AG09319 (cell line): Measurements from ENCODE around the gene FAM72B.
"Not testable (repeated sequence)": the region's sequence is repeated elsewhere in the genome, so short reads cannot be mapped to it uniquely, and the experiment has no call there.

Experiments
- DNase-seq: peaks from one replicate; pipeline ENCODE4 v3.0.0-alpha.2; 2010; ENCODE audit warnings: low read depth; ENCODE audit errors: extremely low read depth

Gene FAM72B

GRCh38 chr1:121200985-121201981, 17.1 kb upstream of the FAM72B start:
- DNase-seq = not testable (repeated sequence)

GRCh38 chr1:121200232-121200631, 16.1 kb upstream of the FAM72B start:
- not testable (repeated sequence) for DNase-seq

- not testable (repeated sequence) for DNase-seq
Observed at GRCh38 chr1:121199763-121200162, 15.6 kb upstream of the FAM72B start.

GRCh38 chr1:121197095-121197882, 13.1 kb upstream of the FAM72B start:
- not testable (repeated sequence) for DNase-seq

- DNase-seq = not testable (repeated sequence)
Observed at GRCh38 chr1:121192512-121192911, 8.4 kb upstream of the FAM72B start.

- not testable (repeated sequence) for DNase-seq
Observed at GRCh38 chr1:121187914-121188313, 3.8 kb upstream of the FAM72B start.

- DNase-seq = not testable (repeated sequence)
Observed at GRCh38 chr1:121186191-121186590, 2.1 kb upstream of the FAM72B start.

GRCh38 chr1:121185140-121185708, 1.1 kb upstream of the FAM72B start:
- DNase-seq = not testable (repeated sequence)

GRCh38 chr1:121183867-121184266, 273 bp downstream of the FAM72B start:
- not testable (repeated sequence) for DNase-seq

GRCh38 chr1:121178197-121178596, 5.9 kb downstream of the FAM72B start:
- not testable (repeated sequence) for DNase-seq

- DNase-seq = not testable (repeated sequence)
Observed at GRCh38 chr1:121176649-121177048, 7.5 kb downstream of the FAM72B start.

- DNase-seq = not testable (repeated sequence)
Observed at GRCh38 chr1:121168152-121168668, 15.9 kb downstream of the FAM72B start.

- DNase-seq = not testable (repeated sequence)
Observed at GRCh38 chr1:121167225-121167738, 16.9 kb downstream of the FAM72B start.

GRCh38 chr1:121165296-121165695, 18.8 kb downstream of the FAM72B start:
- not testable (repeated sequence) for DNase-seq

- not testable (repeated sequence) for DNase-seq
Observed at GRCh38 chr1:121163850-121164757, 20.0 kb downstream of the FAM72B start.

GRCh38 chr1:121161199-121161901, 22.8 kb downstream of the FAM72B start:
- DNase-seq = not testable (repeated sequence)

GRCh38 chr1:121160118-121160517, 24.0 kb downstream of the FAM72B start:
- not testable (repeated sequence) for DNase-seq

- not testable (repeated sequence) for DNase-seq
Observed at GRCh38 chr1:121157609-121158008, 26.5 kb downstream of the FAM72B start.
